Subcutaneous abdominal adipose tissue (tissue), 5 donors: ENCODE measurements around the gene AQP12B.

ENCODE experiments used
- H3K27ac ChIP-seq: one replicate; pipeline ENCODE4 v1.7.0; 2013; ENCODE audit warnings: low read depth, mild to moderate bottlenecking, inconsistent platforms, low read length, moderate library complexity
- H3K27me3 ChIP-seq, 5 donors: one replicate each; pipeline ENCODE4 v1.7.0; 2013; ENCODE audit warnings: low read length in 5 of 5, inconsistent platforms in 1 of 5; ENCODE audit not compliant: control insufficient read depth in 5 of 5, insufficient read depth in 4 of 5
- H3K36me3 ChIP-seq, 5 donors: one replicate each; pipeline ENCODE4 v1.7.0; 2013; ENCODE audit warnings: low read length in 5 of 5; ENCODE audit not compliant: control insufficient read depth in 5 of 5, insufficient read depth in 5 of 5
- H3K4me1 ChIP-seq, 5 donors: one replicate each; pipeline ENCODE4 v1.7.0; 2013; ENCODE audit warnings: low read length in 5 of 5, mild to moderate bottlenecking in 3 of 5, moderate library complexity in 1 of 5; ENCODE audit not compliant: control insufficient read depth in 5 of 5, insufficient read depth in 5 of 5
- H3K4me3 ChIP-seq, 5 donors: one replicate each; pipeline ENCODE4 v1.7.0; 2013; ENCODE audit warnings: low read length in 5 of 5, low read depth in 1 of 5
- H3K9ac ChIP-seq, 5 donors: one replicate each; pipeline ENCODE4 v1.7.0; 2013; ENCODE audit warnings: low read length in 5 of 5, mild to moderate bottlenecking in 4 of 5, moderate library complexity in 3 of 5
- H3K9me3 ChIP-seq, 5 donors: one replicate each; pipeline ENCODE4 v1.7.0; 2013; ENCODE audit warnings: low read length in 5 of 5; ENCODE audit not compliant: control insufficient read depth in 5 of 5
- donor health status: healthy.
- donor health status: healthy.
- donor health status: healthy.
- donor health status: healthy.
- donor health status: healthy.

The AQP12B gene

DNA sequence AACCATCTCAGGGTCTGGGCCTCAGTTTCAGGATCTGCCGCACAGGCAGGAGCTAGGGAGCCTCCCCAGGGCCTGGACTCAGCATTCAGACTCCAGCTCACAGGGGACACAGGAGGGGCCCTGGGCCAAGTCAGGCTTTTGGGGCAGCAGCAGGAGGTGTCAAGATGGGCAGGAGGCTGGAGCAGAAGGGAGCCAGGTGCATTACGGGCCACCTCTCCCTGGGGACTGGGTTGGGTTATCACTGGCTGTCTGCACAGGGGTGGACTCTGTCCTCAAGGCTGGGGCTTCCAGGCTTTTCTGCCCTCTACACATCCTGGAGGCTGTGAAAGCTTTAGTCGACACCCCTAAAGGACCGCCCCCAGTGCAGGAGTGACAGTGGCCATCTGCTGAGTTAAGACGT lies 29.0 kb upstream of the AQP12B start:
- no peak overlapping the region for H3K27ac ChIP-seq
- peaks cover 0 to 6% (median 0%) of the 10 kb centered on the region in 5 donors for H3K4me1 ChIP-seq
- H3K27me3 ChIP-seq, result peaks cover 11 to 43% (median 34%) of the 10 kb centered on the region in 5 donors
- H3K36me3 ChIP-seq, result no peaks in the 10 kb centered on the region
- H3K9me3 ChIP-seq, result no peaks in the 10 kb centered on the region
- H3K9ac ChIP-seq, result no peak overlapping the region
- no peak overlapping the region for H3K4me3 ChIP-seq

- peaks cover 0 to 6% (median 0%) of the 10 kb centered on the region in 5 donors for H3K4me1 ChIP-seq
- no peak overlapping the region for H3K4me3 ChIP-seq
- no peaks in the 10 kb centered on the region for H3K9me3 ChIP-seq
- H3K36me3 ChIP-seq, result no peaks in the 10 kb centered on the region
- H3K27ac ChIP-seq, result no peak overlapping the region
- peaks cover 11 to 41% (median 33%) of the 10 kb centered on the region in 5 donors for H3K27me3 ChIP-seq
- no peak overlapping the region for H3K9ac ChIP-seq
Observed at GRCh38 chr2:240711296-240711695, 28.6 kb upstream of the AQP12B start.

- Histone ChIP-seq H3K36me3 (no peaks in the 10 kb centered on the region), H3K4me3 (no peak overlapping the region), H3K4me1 (peaks cover 0 to 7% (median 0%) of the 10 kb centered on the region in 5 donors), H3K9ac (no peak overlapping the region), H3K27ac (no peak overlapping the region), H3K9me3 (no peaks in the 10 kb centered on the region), H3K27me3 (peaks cover 4 to 24% (median 20%) of the 10 kb centered on the region in 5 donors)
Observed at GRCh38 chr2:240708457-240708856, 25.8 kb upstream of the AQP12B start.

- Histone ChIP-seq H3K4me1 (peaks cover 0 to 7% (median 0%) of the 10 kb centered on the region in 5 donors), H3K9me3 (no peaks in the 10 kb centered on the region), H3K36me3 (no peaks in the 10 kb centered on the region), H3K4me3 (no peak overlapping the region), H3K27ac (no peak overlapping the region), H3K9ac (no peak overlapping the region), H3K27me3 (peaks cover 4 to 30% (median 25%) of the 10 kb centered on the region in 5 donors)
Observed at GRCh38 chr2:240707821-240708220, 25.1 kb upstream of the AQP12B start.

GRCh38 chr2:240707043-240707756 lies 24.5 kb upstream of the AQP12B start:
- H3K9me3 ChIP-seq, result no peaks in the 10 kb centered on the region
- no peak overlapping the region for H3K9ac ChIP-seq
- no peak overlapping the region for H3K27ac ChIP-seq
- peaks cover 4 to 36% (median 30%) of the 10 kb centered on the region in 5 donors for H3K27me3 ChIP-seq
- H3K4me3 ChIP-seq, result no peak overlapping the region
- peaks cover 0 to 7% (median 0%) of the 10 kb centered on the region in 5 donors for H3K4me1 ChIP-seq
- H3K36me3 ChIP-seq, result no peaks in the 10 kb centered on the region

- H3K36me3 ChIP-seq, result no peaks in the 10 kb centered on the region
- H3K4me3 ChIP-seq, result no peak overlapping the region
- H3K27me3 ChIP-seq, result peaks cover 8 to 34% (median 32%) of the 10 kb centered on the region in 5 donors
- H3K9me3 ChIP-seq, result no peaks in the 10 kb centered on the region
- no peak overlapping the region for H3K27ac ChIP-seq
- peaks cover 0 to 7% (median 0%) of the 10 kb centered on the region in 5 donors for H3K4me1 ChIP-seq
- no peak overlapping the region for H3K9ac ChIP-seq
Observed at GRCh38 chr2:240705204-240705791, 22.6 kb upstream of the AQP12B start.

GRCh38 chr2:240704651-240705050 lies 22.0 kb upstream of the AQP12B start:
- Histone ChIP-seq H3K9me3 (no peaks in the 10 kb centered on the region), H3K9ac (no peak overlapping the region), H3K36me3 (no peaks in the 10 kb centered on the region), H3K27ac (no peak overlapping the region), H3K4me3 (no peak overlapping the region), H3K4me1 (peaks cover 0 to 7% (median 0%) of the 10 kb centered on the region in 5 donors), H3K27me3 (peaks cover 8 to 34% (median 31%) of the 10 kb centered on the region in 5 donors)

GRCh38 chr2:240703417-240704341 lies 21.0 kb upstream of the AQP12B start:
- peaks cover 0 to 7% (median 0%) of the 10 kb centered on the region in 5 donors for H3K4me1 ChIP-seq
- H3K9ac ChIP-seq, result no peak overlapping the region
- no peaks in the 10 kb centered on the region for H3K36me3 ChIP-seq
- H3K4me3 ChIP-seq, result no peak overlapping the region
- no peak overlapping the region for H3K27ac ChIP-seq
- H3K27me3 ChIP-seq, result peaks cover 8 to 34% (median 28%) of the 10 kb centered on the region in 5 donors
- no peaks in the 10 kb centered on the region for H3K9me3 ChIP-seq

GRCh38 chr2:240702640-240703011 lies 19.9 kb upstream of the AQP12B start:
- Histone ChIP-seq H3K9ac (no peak overlapping the region), H3K36me3 (no peaks in the 10 kb centered on the region), H3K27ac (no peak overlapping the region), H3K9me3 (no peaks in the 10 kb centered on the region), H3K4me3 (no peak overlapping the region), H3K4me1 (peaks cover 0 to 7% (median 0%) of the 10 kb centered on the region in 5 donors), H3K27me3 (peaks cover 8 to 30% (median 25%) of the 10 kb centered on the region in 5 donors)
